H1 (cell line): ENCODE measurements around the gene APOL1.

Experiments
- CTCF ChIP-seq, 3 experiments: IDR thresholded peaks; 1 replicate in 2 of 3; 2 replicates in 1 of 3; pipeline versions ENCODE4 v1.5.1 to v1.6.1; 2011; ENCODE audit warnings: low read length in 3 of 3, mild to moderate bottlenecking in 3 of 3, inconsistent platforms in 2 of 3, low read depth in 1 of 3, moderate library complexity in 1 of 3; ENCODE audit not compliant: insufficient read depth in 1 of 3; ENCODE audit errors: control extremely low read depth in 1 of 3
- KDM5A ChIP-seq: fragments of 200-600 bp; IDR thresholded peaks from 2 replicates; pipeline ENCODE4 v1.7.1; 2012; ENCODE audit warnings: mild to moderate bottlenecking, low read length, inconsistent platforms, mixed read lengths

- TF ChIP-seq CTCF (IDR thresholded peaks at IDR 0.05; ENCODE audit: control extremely low read depth in 1 of 3, insufficient read depth in 1 of 3, low read depth in 1 of 3, low read length in 3 of 3) (no peak), KDM5A (no peak)
Measured at GRCh38 chr22:36222887-36223450, 30.0 kb upstream of the APOL1 start.
